NCI-H1417 treated with DMSO at 0.1 percent for 48 hours (cell line): Measurements from ENCODE around the gene LRP1B.

Experiments
- DNase-seq: peaks from one replicate; lab custom pipeline; 2025; lab: John Stamatoyannopoulos, UW

Gene LRP1B

GRCh38 chr2:142041996-142042395 is 88.8 kb downstream of the LRP1B start:
- DNase-seq: no peak

- no peak for DNase-seq
Observed at GRCh38 chr2:142041105-142041504, 89.7 kb downstream of the LRP1B start.

GRCh38 chr2:142040556-142040955 is 90.3 kb downstream of the LRP1B start:
- no peak for DNase-seq

- DNase-seq: no peak
Observed at GRCh38 chr2:142038826-142039225, 92.0 kb downstream of the LRP1B start.

- DNase-seq: no peak
Observed at GRCh38 chr2:142037744-142038143, 93.1 kb downstream of the LRP1B start.

- no peak for DNase-seq
Observed at GRCh38 chr2:142037066-142037465, 93.8 kb downstream of the LRP1B start.

- no peak for DNase-seq
Observed at GRCh38 chr2:142033393-142033792, 97.4 kb downstream of the LRP1B start.

- DNase-seq: no peak
Observed at GRCh38 chr2:142031656-142032055, 99.2 kb downstream of the LRP1B start.

- no peak for DNase-seq
Observed at GRCh38 chr2:142030735-142031134, 100.1 kb downstream of the LRP1B start.

- no peak for DNase-seq
Observed at GRCh38 chr2:142029974-142030373, 100.8 kb downstream of the LRP1B start.

GRCh38 chr2:142025394-142025793 is 105.4 kb downstream of the LRP1B start:
- no peak for DNase-seq

- no peak for DNase-seq
Observed at GRCh38 chr2:142020368-142020767, 110.4 kb downstream of the LRP1B start.

- no peak for DNase-seq
Observed at GRCh38 chr2:142014536-142014935, 116.3 kb downstream of the LRP1B start.

GRCh38 chr2:142012797-142013196 is 118.0 kb downstream of the LRP1B start:
- no peak for DNase-seq

GRCh38 chr2:142010477-142011270 is 120.1 kb downstream of the LRP1B start:
- DNase-seq: no peak

GRCh38 chr2:142008135-142008744 is 122.6 kb downstream of the LRP1B start:
- DNase-seq: no peak

GRCh38 chr2:141994066-141994465 is 136.8 kb downstream of the LRP1B start:
- DNase-seq: no peak

GRCh38 chr2:141992695-141993094 is 138.1 kb downstream of the LRP1B start:
- DNase-seq: no peak

GRCh38 chr2:141968433-141968832 is 162.4 kb downstream of the LRP1B start:
- no peak for DNase-seq

GRCh38 chr2:141967980-141968379 is 162.8 kb downstream of the LRP1B start:
- DNase-seq: no peak

- no peak for DNase-seq
Observed at GRCh38 chr2:141967503-141967902, 163.3 kb downstream of the LRP1B start.

- DNase-seq: no peak
Observed at GRCh38 chr2:141959941-141960340, 170.9 kb downstream of the LRP1B start.

GRCh38 chr2:141959016-141959415 is 171.8 kb downstream of the LRP1B start:
- DNase-seq: no peak
